Measurements from ENCODE around the gene GOLPH3. TPM values are rescaled to one million over a fixed set of nuclear protein-coding genes. Genes with fewer than 3 reads are reported as not detected.

The GOLPH3 gene
- total RNA-seq, 1 donor from 2014 or later = 64.6 TPM

DNA sequence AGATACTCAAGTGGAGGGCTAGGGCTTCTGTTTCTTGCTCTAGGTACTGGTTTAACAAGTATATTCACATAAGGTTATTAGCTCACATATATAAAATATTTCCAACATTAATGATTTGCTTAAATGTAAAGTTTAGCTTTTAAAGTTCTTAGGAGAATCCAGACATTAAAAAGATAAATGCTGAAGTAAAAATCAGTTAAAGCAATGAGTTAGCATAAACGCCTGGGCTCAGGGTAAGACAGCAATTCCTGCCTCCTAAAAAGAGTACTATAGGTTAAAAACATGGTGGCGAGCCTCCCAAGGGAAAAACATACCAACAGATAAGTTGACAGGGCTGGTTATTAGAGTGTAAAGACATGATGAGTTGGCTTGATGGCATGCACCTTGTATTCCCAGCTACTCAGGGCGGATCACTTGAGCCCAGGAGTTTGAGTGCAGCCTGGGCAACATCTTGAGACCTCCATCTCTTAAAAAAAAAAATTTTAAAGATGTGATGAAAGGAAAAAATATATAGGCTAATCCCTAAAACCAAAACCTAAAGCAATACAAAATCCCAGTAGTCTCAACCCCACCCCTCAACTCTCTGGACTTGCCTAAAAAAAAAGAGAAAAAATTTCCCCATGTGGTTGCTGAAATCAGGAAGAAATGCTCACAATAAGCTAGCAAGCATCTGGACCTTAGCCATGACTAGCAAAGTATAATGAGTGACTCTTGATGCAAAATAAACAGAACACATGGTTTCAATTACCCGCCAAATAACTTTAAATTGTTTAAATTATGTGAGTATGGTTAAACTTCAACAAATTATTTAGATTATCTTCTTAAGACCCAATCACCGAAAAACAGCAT is 3.6 kb downstream of the GOLPH3 start:
- DNase-seq = peak; percentile 58

DNA sequence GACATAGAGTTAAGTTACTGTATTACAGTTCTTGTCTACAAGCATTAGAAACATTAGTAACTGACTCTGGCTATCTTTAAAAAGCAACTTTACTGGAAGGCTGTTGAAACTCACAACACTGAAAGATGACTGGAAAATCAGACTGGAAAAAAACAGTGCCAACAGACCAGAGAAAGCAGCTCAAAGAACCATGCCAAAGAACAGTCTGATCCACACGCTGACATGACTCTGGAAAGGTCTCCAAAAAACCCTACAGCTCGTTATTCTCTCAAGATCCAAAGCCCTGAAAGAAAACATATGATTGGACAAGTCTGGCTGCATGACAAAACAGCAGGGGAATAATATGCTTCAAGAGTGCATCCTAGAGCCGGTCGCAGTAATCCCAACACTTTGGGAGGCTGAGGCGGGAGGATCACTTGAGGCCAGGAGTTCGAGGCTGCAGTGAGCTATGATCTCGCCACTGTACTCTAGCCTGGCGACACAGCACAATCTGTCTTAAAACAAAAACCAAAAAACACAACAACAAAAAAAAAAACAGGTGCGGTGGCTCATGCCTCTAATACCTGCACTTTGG is 5.6 kb downstream of the GOLPH3 start:
- DNase-seq = no peak

DNA sequence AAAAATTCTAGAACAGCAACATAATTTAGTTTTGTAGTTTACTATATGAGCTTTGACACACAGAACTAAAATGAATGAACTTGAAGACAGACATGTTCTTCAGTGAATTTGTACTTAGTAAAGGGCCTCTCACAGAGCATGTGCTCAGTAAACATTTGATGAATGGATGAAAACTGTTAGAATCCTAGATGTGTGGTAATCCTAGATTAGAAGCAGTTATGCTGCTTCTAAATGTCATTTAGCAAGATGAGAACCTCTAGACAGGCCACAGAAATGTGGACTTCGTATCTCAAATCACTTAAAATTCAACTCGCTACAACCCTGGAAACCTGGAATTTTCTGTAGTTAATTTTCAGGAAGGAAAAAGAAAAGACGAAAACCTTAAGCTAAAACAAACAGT is 8.5 kb downstream of the GOLPH3 start:
- DNase-seq = no peak

DNA sequence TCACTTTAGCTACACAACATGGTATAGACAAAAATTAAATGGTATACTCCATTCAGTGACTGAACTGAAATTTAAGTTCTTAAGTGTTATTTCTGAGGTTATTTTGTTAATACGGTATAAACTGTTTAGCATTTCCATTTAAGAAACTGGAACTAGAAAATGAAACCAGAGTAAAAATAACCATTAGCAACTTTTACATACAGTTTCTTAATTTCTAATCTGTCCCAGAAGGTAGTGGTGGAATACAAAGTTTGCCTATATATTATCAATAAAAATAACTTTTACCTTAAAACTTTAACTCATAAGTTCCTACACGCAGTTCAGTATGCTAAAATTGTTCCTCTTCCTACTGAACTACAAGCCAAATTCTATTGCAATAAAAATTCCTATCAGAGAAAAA is 10.3 kb downstream of the GOLPH3 start:
- no peak for DNase-seq

DNA sequence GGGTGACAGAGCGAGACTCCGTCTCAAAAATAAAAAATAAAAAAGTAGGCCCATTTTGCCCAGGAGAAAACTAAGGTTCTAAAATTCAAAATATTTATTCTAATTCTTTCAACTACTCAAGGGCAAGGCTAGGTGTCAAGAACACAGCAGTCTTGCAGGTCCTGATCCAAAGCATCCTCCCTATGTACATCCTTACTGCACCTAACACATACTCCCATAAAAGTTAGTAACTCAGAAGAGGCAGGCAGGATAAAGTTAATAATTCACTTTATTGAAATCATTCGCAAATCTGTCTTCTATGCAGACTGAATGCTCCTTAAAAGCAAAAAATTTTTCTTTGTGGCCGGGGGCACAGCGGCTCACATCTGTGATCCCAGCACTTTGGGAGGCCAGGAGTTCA is 11.1 kb downstream of the GOLPH3 start:
- DNase-seq = no peak

DNA sequence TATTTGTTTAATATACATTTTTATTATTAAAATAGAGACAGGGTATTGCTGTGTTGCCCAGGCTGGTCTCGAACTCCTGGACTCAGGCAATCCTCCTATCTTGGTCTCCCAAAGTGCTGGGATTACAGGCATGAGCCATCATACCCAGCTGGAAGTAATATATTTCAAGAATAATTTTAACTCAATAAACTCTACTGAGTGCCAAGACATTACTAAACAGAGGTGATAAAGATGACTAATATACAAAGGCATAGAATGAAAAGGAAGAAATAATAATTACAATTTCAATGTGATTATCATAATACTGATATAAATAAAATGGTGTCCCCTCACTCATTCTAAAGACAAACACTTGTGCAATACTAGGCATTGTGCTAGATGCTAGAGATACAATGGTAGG is 13.9 kb downstream of the GOLPH3 start:
- DNase-seq = no peak

DNA sequence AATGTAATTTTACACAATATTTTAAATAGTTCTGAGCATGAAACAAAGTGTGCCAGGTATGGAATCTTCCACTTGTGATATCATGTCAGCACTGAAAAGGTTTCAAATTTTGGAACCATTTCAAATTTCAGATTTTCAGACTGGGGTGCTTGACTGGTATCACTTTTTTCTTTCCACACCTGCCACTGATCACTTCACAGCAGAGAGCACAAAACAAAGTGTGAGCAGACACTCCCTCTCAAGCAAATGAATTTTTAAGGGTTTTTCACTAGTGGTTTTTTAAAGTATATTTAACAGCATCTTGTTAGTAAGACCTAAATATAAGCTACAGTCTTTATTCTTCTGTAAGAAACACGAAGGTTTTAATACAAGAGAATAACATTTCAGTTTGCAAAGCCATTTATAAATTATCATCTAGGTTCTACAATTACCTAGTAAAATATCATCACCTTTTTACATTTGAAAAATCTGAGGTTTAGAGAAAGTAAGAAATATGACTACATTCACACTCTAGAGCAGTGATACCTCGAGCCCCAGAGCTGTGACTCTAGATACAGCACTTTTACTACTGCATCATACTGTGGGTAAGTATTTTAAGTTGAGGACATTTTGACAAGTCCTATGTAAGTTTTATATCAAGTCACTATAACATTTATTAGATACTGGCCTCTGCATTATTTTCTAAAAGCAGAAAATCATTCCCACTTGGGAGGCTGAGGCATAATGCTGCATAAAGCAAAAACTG is 14.6 kb downstream of the GOLPH3 start:
- no peak for DNase-seq

DNA sequence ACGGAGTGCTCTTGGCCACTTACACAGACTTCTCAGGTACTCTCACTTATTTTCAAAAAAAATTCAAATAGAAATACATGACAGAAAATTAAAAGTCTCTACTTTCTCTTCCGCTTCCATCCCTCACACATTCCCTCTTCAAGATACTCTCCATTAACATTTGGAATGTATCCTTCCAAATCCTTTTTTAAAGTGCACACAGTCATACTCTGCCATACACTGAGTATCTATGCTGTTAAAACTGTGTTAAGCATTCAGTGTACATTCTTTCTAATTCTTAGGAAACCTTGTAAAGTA is 15.5 kb downstream of the GOLPH3 start:
- no peak for DNase-seq

DNA sequence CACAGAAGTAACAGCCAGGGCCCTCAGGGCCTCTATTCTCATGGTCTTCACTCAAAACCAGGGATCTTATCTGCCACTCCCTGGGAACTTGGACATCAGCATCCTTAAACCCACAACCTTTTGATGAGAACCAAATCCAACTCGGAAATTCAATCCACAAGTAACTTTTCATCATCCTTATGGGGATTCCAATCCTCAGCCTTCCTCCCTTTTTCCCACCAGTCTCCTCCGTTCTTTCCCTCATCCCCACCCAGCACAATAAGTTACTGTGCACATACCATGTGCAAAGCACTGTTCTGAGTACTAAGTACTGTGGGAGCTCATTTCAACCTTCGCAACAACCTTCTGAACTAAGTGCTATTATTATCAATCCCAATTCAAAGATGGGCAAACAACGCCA is 17.0 kb downstream of the GOLPH3 start:
- no peak for DNase-seq

DNA sequence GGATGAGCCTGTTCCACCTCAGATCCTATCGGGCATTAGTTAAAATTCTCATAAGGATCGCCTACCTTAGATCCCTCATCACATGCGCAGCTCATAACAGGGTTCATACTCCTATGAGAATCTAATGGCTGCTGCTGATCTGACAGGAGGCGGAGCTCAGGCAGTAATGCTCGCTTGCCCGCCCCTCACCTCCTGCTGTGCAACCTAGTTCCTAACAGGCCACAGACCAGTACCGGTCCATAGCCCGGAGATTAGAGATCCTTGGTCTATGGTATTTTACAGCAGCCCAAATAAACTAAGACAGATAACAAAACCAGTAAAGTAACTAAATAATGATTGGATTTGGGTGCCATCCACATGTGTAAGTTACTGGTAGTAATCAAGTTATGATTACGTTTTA is 17.5 kb downstream of the GOLPH3 start:
- DNase-seq = no peak

DNA sequence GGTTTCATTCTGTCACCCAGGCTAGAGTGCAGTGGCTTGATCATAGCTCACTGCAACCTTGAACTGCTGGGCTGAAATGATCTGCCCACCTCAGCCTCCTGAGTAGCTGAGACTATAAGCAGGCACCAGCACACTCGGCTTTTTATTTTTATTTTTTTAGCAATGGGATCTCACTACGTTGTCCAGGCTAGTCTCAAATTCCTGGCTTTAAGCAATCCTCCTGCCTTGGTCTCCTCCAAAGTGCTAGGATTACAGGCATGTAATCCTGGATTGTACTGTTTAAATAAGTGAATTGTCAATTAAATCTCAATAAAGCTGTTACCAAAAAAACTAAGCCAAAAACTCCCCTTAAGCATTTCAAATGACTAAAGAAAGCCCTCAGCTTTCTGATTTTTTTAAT is 18.9 kb downstream of the GOLPH3 start:
- DNase-seq = no peak

DNA sequence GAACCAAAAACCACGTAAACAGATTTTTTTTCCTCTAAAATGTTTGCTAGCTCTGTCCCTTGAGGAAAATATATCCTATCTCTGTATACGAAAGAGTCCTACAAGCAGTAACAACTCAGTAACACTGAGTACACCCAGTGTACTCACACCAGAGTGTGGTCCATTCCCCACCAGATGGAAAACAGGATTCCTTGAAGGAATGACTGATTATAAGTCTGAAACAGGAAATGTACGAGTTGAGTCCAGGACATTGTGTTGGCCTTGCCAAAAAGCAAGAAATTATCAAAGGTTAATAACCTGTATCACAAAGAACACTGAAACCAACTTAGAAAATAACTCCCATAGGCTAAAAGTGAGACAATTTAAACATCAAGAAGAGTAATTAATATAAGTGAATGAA is 20.4 kb downstream of the GOLPH3 start:
- DNase-seq = no peak

DNA sequence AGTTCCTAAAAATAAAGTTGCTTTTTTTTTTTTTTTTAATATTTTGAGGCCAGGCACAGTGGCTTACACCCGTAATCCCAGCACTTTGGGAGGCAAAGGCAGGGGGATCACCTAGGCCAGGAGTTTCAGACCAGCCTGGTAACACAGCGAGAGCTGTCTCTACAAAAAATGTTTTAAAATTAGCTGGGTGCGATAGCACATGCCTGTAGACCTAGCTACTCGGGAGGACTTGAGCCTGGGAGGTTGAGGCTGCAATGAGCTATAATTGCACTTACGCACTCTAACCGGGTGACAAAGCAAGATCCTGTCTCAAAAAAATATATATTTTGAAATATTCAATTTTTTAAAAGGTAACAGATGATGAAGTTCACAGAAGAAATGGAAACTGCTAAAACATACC is 22.9 kb downstream of the GOLPH3 start:
- no peak for DNase-seq

DNA sequence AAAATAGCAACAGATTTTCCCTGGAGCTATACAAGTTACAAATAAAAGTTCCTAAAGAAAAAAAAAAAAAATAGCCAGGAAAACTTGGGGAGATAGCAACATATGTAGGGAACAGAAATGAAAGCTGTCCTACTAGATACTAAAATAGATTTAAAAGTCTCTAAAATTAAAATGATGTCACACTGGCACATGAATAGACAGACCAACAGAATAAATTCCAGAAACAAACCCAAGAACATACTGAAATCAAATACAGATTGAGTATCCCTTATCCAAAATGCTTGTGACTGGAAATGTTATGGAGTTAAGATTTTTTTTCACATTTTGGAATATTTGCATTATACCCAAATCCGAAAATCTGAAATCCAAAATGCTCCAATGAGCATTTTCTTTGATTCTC is 23.8 kb downstream of the GOLPH3 start:
- no peak for DNase-seq

DNA sequence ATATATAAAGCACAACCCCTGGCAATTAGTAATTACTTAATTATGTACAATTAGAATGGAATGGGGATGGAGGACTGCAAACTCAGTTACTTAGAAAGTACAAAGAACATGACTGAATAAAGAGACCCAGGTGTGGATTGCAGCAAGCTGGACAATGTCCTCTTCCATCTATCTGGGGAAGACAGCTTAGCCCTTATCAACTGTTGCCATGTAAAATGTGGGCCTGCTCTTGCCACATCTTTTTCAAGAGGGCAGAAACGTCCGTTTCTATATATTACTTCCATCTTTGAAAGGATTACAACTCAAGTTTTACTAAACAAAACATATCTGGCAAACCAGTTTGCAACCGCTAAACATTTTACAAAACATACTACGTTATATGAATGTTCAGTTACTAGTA is 26.2 kb downstream of the GOLPH3 start:
- DNase-seq = no peak

DNA sequence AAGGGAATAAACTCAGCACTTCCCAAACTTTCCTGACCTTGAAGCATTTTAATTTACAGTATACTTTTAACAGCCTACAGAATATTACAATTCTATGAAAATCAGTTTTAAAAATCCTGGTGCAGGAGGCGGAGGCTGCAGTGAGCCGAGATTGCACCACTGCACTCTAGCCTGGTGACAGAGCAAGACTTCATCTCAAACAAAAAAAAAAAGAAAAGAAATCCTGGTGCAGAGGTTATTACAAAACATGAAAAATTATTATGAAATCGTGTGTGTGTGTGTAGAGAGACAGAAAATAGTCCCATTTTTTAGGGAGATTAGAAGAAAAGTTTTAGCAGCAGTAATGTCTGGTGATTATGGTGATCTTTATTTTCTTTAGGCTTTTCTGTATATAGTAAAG is 26.9 kb downstream of the GOLPH3 start:
- DNase-seq = no peak

DNA sequence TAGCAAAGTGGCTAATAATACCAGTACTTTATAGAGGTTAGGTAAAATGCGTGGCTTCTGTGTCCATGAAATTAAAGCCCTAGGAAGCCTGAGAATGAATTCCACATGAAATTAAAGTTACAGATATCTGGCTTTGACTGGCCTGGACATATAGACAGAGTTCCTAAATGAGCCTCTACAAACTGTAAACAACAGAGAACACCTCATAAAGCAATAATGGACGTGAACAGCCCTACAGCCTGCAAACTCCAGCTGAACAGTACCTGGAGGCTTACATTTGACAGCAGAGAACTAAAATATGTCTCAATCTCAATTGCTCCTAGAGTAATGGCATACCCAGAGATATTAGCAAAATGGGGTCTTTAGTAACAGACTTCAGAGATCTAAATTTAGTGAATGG is 28.7 kb downstream of the GOLPH3 start:
- DNase-seq = no peak

DNA sequence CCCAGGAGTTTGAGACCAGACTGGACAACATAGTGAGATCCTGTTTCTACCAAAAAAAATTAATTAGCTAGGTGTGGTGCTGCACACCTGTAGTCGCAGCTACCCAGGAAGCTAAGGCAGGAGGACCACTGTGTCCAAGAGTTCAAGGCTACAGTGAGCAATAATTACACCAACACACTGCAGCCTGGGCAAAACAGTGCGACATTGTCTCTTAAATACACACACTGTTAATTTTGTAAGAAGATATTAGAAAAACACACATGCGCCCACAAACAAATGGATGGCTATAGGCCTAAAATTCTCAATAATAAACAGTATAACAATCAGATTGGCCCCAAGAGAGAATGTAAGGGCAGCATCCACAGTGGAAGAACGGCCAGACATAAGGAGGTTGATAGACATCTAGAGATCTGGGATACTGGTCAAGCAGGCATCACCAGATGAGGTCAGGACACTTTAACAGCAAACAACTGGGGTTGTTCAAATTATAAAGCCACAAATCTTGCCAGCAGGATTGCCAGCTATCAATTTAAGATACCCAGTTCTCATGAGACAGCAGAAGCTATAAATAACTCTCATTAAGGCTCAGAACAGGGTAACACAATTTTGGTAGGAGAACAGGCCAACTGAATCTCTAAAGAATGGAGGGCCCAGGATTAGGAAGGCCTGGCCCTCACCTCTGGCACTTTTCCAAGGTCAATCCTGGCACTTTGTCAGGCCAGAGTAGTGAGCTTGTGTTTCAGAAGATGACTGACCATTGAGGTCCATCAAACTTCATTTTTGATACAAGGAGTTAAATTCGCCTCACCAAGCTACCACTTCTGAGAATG is 29.5 kb downstream of the GOLPH3 start:
- no peak for DNase-seq

DNA sequence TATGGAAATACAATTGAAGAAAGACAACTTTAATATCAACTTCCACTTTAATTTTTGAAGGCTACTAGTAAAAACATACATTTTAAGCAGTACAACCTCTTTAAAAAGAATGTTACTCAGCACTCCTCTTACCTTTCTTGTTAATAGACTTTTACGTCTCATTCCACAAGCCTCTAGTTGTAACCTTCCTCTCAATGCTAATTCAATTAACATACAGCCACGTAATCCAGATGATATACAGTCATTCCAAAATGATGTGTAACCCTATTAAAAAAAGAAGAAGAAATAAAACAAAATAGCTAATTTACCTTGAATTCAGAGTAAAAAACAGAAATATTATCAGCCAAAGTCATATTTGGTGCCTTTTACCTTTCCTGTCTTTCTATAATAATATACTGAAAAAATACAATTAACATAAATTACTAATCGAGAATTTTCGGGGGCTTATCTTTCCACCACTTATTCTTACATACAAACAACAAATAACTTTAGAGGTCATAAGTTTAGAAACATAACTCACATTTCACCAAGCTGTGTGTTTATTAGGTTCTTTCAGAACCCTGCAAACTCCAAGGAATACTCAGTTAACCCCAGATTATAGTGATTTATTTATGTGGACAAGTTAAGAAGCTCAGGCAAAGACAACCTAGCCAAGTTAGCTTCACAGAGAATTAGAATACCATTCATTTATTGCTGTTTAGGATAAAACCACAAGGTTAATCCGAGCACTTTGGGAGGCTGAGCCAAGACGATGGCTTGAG is 30.3 kb downstream of the GOLPH3 start:
- no peak for DNase-seq

DNA sequence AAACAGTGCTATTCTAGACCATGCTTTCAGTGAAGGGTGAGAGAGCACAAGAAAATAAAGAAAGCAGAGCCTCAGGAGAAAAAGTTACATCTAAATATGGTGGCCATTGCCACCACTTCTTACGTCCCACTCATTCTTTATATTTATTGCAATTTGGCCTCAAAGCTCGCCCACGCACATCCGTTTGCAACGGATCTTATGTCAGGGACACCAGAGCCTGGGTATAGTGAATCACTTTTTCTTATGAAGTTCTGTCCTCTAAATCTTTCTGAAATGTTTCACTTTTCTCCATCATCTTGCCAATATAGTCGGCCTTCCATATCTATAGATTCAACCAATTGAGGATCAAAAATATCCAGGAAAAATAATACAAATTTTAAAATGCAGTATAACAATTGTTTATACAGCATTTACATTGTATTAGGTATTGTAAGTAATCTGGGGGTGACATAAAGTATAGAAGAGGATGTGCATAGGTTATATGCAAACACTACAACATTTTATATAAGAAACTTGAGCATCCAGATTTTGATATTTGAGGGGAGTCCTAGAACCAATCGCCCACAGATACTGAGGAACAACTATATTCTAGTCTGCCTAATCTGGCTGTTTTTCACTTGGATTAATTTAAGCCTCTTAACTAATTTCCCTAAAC is 35.2 kb downstream of the GOLPH3 start:
- no peak for DNase-seq

DNA sequence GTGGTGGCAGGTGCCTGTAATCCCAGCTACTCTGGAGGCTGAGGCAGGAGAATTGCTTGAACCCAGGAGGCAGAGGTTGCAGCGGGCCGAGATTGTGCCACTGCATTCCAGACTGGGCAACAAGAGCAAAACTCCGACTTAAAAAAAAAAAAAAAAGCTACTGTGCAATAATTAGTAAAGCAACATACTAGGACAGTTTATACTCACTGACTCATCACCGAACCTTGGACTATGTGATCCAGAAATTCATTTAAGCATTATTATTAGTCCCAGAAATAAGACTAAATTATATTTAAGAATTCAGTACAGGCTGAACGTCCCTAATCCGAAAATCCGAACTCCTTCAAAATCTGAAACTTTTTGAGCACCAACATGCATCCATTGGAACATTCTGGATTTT is 37.8 kb downstream of the GOLPH3 start:
- no peak for DNase-seq

DNA sequence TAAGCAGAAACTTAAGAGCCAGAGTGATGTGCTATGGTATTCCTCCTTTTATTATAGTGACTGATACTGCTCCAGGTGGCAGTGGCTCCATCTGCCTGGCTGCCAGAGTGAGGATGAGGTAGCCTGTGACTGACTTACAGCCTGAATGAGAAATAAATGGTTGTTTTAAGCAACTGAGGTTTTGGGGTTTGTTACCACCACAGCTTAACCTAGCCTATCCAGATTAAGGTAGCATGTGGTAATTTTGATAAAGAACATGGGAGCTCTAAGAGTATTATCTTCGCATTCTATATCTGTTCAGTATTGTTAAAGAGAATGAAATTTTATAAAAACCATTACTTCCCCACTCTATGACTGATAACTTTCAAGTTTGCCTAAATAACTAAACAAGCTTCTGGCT is 39.0 kb downstream of the GOLPH3 start:
- DNase-seq = no peak
